Choroid plexus epithelial cell (primary cell): ENCODE results near the gene GCN1.

Experiments
- DNase-seq: peaks from one replicate; pipeline ENCODE4 v3.0.0-alpha.2; 2010; ENCODE audit warnings: low read depth
- H3K4me3 ChIP-seq: 2 replicates; pipeline ENCODE4 v1.5.1; 2011; ENCODE audit warnings: low read depth, mild to moderate bottlenecking, control low read depth, low read length, moderate library complexity
- CTCF ChIP-seq: conservative IDR thresholded peaks from 2 replicates; pipeline ENCODE4 v1.5.1; 2011; ENCODE audit warnings: low read depth, mild to moderate bottlenecking, control low read depth, inconsistent platforms, low read length, moderate library complexity

GCN1 gene

DNA sequence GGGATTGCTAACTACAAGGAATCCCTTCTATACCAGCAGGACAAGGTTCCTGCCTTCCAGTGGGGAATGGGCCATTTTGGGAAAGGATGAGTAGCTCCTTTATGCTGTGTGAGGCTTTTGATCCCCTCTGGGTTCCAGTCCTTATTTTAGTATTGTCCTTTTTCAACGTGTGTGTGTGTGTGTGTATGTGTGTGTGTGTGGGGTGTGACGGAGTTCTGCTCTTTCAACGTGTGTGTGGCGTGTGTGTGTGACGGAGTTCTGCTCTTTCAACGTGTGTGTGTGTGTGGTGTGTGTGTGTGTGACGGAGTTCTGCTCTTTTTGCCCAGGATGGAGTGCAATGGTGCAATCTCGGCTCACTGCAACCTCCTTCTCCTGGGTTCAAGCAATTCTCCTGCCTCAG is 105.4 kb downstream of the GCN1 start:
- TF ChIP-seq CTCF = no peak
- DNase-seq = peak; percentile 10
- no peak overlapping the region for H3K4me3 ChIP-seq

DNA sequence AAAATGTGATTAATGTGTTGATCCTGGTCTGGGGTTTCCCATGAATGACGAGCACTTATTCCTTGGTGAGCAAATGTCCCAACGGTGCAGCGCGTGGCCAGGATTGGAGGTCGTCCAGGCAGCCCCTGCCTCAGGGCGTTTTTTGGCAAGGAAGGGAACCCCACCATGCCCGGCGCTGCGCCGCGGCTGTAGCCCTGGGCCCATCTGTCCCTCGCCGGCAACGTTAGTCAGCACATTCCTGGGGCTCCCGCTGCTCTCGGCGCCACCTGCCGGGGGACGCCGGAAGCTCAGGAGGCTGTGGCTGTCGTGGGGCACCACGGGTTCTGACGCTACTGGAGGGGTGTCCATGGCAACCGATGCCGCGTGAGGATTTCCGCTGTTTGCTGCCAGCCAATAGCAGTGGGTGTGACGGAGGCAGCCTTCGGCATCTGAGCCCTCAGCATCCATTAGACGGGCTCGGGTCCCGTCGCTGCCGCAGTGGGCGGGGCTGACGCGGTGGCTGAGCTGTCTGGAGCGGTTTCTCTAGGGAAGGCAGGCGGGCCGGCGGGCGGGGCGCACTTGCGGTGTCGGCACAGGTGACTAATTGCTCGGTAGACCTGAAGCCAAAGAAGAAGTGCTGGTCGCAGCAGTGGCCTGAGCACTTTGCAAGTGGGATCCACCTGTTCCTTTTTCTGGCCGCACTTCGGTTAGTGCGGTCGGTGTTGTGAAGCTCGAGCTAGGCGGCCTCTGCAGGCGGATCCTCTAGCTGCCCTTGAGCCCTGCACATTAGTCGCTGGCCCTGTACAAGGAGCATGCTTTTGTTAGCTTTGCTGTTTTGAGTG is 107.5 kb downstream of the GCN1 start:
- peak; percentile 99 for DNase-seq
- H3K4me3 ChIP-seq = peak overlapping the region; percentile 62
- TF ChIP-seq CTCF = peak; percentile 97

DNA sequence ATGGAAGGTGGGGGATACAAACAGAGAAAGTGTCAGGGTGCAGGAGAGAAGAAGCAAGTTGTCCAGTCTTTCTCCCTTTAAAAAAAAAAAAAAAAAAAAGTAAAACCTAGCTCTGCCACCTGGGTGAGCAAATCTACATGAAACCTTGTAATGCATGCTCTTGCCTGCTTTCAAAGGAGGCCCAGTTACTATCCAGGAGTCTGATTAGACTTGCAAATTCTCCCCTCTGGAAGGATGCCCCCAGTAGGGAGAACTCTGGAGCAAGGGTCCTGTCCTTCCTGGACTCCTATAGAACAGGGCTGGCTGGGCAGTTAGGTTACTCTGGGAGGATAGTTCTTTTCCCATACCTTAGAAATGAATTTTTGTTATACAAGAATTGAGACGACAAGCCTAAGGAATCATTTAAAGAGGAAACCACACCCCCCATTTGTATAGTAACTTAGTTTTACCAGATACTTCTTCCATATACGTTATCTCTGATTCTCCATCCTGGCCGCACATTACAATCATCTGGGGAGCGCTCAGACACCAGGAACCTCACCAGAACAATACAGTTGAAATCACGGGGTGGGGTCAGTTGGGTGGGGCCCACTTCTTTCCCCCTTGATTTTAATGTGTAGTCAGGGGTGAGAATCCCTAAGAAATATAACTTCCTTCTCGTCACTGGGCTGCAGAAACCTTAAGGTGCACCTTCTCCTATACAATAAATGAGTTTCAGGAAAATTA is 108.4 kb downstream of the GCN1 start:
- no peak for TF ChIP-seq CTCF
- H3K4me3 ChIP-seq = no peak overlapping the region
- no peak for DNase-seq

- H3K4me3 ChIP-seq = no peak overlapping the region
- no peak for DNase-seq
- no peak for TF ChIP-seq CTCF
These were observed 112.9 kb downstream of the GCN1 start for GRCh38 chr12:120081641-120082040.

DNA sequence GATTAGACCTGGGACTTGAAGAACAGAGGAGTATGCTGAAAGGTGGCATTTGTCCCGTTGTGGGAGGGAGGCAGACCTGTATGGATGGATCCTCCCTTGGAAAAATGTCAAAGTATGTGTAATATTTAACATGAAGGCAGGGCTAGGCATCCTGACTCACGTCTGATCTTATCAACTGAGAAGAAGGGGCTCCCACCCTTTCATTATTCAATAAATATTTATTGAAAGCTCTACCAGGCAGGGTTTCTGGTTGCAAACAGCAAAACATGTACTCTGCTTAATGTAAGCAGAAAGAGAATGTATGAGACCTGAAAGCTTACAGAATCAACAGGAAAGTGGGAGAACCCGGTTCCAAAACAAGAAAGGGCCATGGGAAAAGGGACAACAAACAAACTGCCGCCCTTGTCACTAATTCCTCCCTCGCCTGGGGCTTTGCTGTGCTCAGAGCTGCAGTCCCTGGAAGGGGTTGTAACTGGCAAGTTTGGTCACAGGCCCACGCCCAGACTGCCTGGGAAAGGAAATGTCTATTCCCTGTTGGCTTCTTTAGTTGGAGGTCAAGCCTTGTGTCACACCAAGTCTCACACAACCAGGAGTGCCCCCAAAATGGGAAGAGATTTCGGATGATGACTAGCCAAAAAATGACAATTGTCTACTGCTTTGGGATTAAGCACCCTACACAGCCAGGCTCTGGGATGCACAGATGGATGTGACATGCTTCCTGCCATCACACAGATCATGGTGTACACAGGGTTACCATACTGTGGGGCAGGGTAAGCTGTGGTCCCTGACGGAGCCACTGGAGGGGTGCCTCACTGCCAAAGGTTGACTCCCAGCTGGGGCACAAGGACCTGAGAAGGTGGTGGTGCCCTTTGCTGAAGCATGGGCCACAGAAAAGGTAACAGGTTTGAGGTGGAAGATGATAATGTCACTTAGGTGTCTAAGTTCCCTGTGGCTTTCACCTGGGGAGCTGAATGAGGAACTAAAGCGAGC is 114.8 kb downstream of the GCN1 start:
- TF ChIP-seq CTCF = no peak
- DNase-seq = no peak
- H3K4me3 ChIP-seq = no peak overlapping the region

DNA sequence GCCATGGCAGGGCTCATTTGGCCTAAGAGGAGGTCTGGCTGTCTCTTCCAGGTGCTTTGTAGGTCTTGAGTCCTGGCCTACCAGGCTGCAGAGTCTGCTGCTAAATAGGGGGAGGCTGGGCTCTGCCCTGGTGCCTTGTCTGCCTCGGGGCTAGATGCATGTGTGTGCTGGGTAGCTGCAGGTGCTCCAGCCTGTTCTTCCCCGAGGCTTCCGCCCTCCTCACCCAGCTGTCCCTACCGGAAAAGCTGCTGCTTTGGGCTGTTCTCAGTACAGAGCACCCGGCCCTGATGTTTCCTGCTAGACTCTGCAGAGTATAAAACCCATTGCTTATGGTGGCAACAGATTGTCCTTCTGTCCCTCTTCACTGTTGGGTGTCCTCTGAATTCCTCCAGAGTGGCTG is 115.6 kb downstream of the GCN1 start:
- no peak overlapping the region for H3K4me3 ChIP-seq
- DNase-seq = no peak
- no peak for TF ChIP-seq CTCF
